HG03521 (cell line): ENCODE results near the gene HMCES.
"Not testable (repeated sequence)": the region's sequence is repeated elsewhere in the genome, so short reads cannot be mapped to it uniquely, and the experiment has no call there.

Experiments used
- ATAC-seq: cut with Tn5 transposase; IDR thresholded peaks from one replicate; pipeline ENCODE4 v1.9.1; 2021; ENCODE audit warnings: mild to moderate bottlenecking, moderate library complexity; ENCODE audit not compliant: unreplicated experiment

HMCES gene

GRCh38 chr3:129317014-129317771, 38.5 kb downstream of the HMCES start:
- no peak for ATAC-seq

GRCh38 chr3:129317848-129318247, 39.2 kb downstream of the HMCES start:
- ATAC-seq = no peak

GRCh38 chr3:129318921-129319320, 40.3 kb downstream of the HMCES start:
- ATAC-seq = no peak

DNA sequence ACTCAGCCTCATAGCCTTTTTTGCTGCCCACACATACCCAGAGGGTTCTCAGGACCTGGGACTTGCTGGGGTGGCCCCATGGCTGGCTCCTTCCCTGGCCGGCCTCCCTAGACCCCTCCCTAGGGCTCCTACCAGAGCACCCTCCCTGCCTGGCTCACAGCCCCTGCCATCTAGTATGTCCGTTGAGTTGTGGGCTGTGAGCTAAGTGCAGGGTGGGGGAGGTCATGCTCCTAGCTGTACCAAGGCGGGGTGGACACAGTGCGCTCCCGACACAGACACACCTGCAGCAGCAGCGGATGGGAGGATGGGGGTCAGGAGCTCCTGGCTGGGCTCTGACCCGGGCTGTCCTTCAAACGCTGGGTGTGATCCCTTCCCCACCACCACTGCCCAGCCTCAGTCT, 41.6 kb downstream of the HMCES start:
- ATAC-seq = no peak

DNA sequence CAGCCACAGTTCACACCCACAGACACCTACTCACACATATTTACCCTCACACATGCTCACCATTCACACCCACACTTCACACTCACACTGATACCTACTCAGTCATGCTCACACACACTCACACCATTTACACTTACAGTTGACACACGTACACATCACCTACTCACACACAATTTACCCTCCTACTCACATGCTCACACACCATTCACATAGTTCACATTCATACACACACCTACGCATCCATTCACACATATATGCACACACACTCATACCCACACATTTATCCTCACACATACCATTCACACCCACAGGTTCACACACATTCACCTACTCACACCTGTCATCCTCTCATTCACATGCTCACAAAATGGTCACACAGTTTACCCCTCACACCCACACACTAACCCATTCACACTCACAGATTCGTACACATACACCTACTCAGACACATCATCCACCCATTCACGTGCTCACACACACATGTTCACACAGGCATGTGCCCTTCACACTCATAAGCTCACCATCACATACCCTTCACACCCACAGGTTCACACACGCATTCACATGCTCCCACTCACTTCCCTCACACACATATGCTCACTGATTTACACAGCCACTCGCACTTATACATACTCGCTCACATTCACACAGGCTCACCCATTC, 42.3 kb downstream of the HMCES start:
- ATAC-seq = no peak

- no peak for ATAC-seq
Observed at GRCh38 chr3:129321887-129322286, 43.2 kb downstream of the HMCES start.

GRCh38 chr3:129323651-129324294, 45.1 kb downstream of the HMCES start:
- ATAC-seq = peak; percentile 52

DNA sequence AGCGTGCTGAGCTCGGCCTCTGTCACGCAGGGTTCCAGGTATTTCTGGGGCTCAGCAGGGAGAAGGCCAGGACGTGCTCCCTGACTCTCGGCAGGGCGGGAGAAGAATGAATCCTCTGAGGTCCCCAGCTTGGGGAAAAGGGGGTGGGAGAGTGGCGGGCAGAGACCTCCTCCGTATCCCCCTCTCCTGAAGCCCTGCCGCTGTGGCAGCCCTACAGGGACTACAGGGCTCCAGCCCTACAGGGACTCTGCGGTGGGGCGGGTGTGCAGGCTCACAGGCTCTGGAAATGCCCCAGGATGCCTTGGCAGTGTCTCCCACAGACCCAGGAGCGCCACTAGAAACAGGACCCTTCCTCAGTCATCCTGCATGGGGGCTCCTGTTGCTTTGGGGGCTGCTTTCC, 46.2 kb downstream of the HMCES start:
- no peak for ATAC-seq

DNA sequence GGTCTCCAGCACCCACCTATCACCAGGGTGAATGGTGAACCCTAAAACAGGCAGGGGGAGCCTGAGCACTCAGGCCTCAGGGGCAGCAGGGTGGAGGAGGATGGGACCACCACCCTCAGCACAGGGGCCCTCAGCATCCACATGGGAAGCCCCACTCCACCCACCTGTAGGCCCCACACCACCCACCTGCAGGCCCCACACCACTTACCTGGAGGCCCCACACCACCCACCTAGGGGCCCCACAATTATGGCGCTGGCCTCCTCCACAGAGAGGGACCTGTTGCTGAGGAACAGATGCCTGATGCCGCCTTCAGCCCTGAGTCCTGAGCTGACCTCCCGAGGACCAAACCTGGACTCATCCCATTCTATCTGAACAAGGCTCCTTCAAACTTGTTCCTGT, 46.7 kb downstream of the HMCES start:
- ATAC-seq = no peak

- no peak for ATAC-seq
Observed at GRCh38 chr3:129326138-129326537, 47.5 kb downstream of the HMCES start.

DNA sequence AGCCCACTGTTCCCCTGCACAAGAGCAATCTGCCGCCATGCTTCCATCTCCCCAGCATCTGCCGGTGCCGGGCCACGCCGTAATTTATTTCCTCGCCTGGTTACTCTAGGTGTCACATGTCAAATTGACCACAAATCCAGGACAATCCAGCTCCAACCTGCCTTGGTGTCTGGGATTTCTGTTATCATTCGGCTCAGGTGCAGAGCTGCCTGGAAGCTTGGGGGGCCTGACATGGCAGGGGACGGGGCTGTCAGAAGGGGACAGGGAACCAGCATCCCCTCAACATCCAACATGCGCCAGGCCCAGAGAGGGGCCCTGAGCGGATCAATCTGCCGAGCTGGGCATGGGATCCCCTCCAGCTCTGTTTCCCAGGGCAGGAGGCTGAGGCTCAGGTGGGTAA, 47.9 kb downstream of the HMCES start:
- no peak for ATAC-seq

DNA sequence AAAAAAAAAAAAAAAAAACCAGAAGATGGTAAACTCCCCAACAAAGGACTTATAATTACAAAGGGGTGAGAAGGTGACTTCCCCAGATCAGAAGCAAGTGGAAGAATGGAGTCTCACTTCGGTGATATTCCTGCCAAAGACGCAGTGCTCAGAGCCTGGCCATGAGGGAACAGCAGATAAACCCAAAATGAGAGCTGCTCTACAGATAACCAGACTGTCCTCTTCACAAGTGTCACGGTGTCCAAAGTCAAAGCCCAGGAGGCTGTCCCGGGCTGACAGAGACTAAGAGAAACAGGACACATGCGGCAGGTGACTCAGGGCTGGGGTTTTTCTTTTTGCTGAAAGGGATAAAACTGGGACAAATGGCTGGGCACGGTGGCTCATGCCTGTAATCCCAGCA, 48.8 kb downstream of the HMCES start:
- ATAC-seq = no peak

DNA sequence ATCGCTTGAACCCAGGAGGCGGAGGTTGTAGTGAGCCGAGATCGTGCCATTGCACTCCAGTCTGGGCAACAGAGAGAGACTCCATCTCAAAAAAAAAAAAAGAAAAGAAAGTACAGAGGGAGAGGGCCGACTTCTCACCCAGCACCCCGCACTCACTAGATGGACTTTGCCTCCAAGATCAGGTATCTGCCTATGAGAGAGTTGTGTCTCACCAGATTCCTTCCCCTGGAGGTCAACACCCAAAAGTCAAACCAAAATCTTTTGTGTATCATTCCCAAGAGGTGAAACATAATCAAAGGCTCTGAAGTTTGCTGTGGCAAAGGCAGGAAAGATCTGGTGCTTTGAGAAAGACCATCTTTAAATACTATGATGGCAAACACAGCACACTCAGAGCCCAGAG, 51.2 kb downstream of the HMCES start:
- no peak for ATAC-seq

DNA sequence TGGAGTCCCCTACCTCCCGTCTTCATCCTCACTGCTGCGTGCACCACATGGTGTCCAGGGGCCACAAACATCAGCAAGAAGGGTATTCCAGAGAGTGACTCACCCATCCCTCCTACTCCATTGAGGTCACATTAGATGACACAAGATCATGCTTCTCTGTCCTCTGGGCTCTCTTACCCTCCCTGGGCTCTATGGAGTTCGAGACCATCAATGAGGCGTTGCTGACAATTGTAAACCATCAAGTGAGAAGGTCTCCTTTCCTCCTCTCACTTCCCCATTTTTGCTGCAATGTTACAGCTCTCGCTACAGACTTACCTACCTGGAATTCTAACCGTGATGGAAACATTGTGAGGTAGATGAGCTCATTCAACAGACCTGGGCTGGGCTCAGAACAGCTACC, 51.7 kb downstream of the HMCES start:
- no peak for ATAC-seq

DNA sequence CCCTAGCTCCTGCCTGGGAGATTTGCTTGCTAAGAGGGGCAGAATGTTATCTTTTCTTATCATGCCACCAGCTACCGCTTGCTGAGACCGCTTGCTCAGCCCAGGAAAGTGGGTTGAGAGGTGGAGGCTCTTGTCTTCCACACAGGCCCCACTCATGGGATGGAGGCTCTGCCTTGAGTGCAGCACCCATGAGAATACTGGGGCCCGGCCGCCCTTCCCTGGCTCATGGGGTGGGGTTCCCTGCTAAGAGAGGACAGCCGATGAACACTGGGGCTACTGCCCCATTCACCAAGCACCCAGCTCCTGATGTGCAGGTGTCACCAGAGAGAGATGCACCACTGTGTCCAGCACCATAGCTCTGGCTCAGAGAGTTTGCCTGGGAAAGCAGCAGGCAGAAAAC, 55.2 kb downstream of the HMCES start:
- no peak for ATAC-seq

- no peak for ATAC-seq
Observed at GRCh38 chr3:129336093-129336706, 57.5 kb downstream of the HMCES start.

- ATAC-seq = not testable (repeated sequence)
Observed at GRCh38 chr3:129337719-129338118, 59.0 kb downstream of the HMCES start.

DNA sequence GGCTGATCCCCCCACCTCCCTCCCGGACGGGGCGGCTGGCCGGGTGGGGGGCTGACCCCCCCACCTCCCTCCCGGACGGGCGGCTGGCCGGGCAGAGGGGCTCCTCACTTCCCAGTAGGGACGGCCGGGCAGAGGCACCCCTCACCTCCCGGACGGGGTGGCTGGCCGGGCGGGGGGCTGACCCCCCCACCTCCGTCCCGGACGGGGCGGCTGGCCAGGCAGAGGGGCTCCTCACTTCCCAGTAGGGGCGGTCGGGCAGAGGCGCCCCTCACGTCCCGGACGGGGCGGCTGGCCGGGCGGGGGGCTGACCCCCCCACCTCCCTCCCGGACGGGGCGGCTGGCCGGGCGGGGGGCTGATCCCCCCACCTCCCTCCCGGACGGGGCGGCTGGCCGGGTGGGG, 60.5 kb downstream of the HMCES start:
- not testable (repeated sequence) for ATAC-seq

GRCh38 chr3:129339833-129340232, 61.2 kb downstream of the HMCES start:
- ATAC-seq = not testable (repeated sequence)

GRCh38 chr3:129341331-129342141, 62.9 kb downstream of the HMCES start:
- no peak for ATAC-seq
